SK-N-SH (cell line): ENCODE results near the gene UGT1A4. TPM values are rescaled to one million over a fixed set of nuclear protein-coding genes. Genes with fewer than 3 reads are reported as not detected.

Experiments used
- CTCF ChIA-PET: fragments of 300-600, 350-600 bp; formaldehyde crosslinking; extraction: SDS; loops from one replicate; lab custom pipeline; 2021; lab: Yijun Ruan, JAX
- POLR2A ChIA-PET: fragments of 350-600 bp; sonication (Branson Sonifier 250); formaldehyde crosslinking; extraction: SDS; loops from one replicate; lab custom pipeline; 2020; ENCODE audit warnings: antibody characterized with exemption, inconsistent platforms; lab: Yijun Ruan, JAX
- DNase-seq: peaks from one replicate; pipeline ENCODE4 v3.0.0; 2012
- H2AFZ ChIP-seq: fragments of 200-600 bp; sonication (generic); 2 replicates; pipeline ENCODE4 v1.8.1; 2016; ENCODE audit warnings: antibody characterized with exemption, mild to moderate bottlenecking, low read depth
- H3F3A ChIP-seq: fragments of 200-600 bp; sonication (generic); replicated peaks from 2 replicates; pipeline ENCODE3; 2016; ENCODE audit warnings: antibody characterized with exemption, mild to moderate bottlenecking; ENCODE audit not compliant: insufficient read depth
- H3K27ac ChIP-seq, 2 experiments: fragments of 200-500 bp in 1 of 2; fragments of 200-600 bp in 1 of 2; sonication (Bioruptor generic) in 1 of 2; sonication (generic), shearing (Covaris generic) in 1 of 2; 2 replicates each; pipeline versions ENCODE4 v1.5.1 to v1.6.1; 2014 to 2016; ENCODE audit warnings: low read depth in 2 of 2, inconsistent platforms in 1 of 2, low read length in 1 of 2, mild to moderate bottlenecking in 1 of 2, mixed read lengths in 1 of 2
- H3K27me3 ChIP-seq: fragments of 200-600 bp; sonication (generic), shearing (Covaris generic); 2 replicates; pipeline ENCODE4 v1.6.1; 2016; ENCODE audit warnings: mixed run types; ENCODE audit not compliant: insufficient read depth
- H3K36me3 ChIP-seq, 2 experiments: fragments of 200-500 bp in 1 of 2; fragments of 200-600 bp in 1 of 2; sonication (Bioruptor generic) in 1 of 2; sonication (generic) in 1 of 2; replicated peaks in 1 of 2; 2 replicates each; pipeline versions ENCODE3 to v1.5.1; 2014 to 2016; ENCODE audit warnings: low read length in 1 of 2, mild to moderate bottlenecking in 1 of 2; ENCODE audit not compliant: insufficient read depth in 2 of 2, control insufficient read depth in 1 of 2
- H3K4me1 ChIP-seq, 2 experiments: fragments of 200-500 bp in 1 of 2; fragments of 200-600 bp in 1 of 2; sonication (Bioruptor generic) in 1 of 2; sonication (generic), shearing (Covaris generic) in 1 of 2; 2 replicates each; pipeline versions ENCODE4 v1.5.1 to v1.6.1; 2014 to 2016; ENCODE audit warnings: low read depth in 1 of 2, low read length in 1 of 2, mixed run types in 1 of 2; ENCODE audit not compliant: insufficient read depth in 2 of 2, control insufficient read depth in 1 of 2
- H3K4me2 ChIP-seq: fragments of 200-600 bp; sonication (generic), shearing (Covaris generic); 2 replicates; pipeline ENCODE4 v1.6.1; 2017; ENCODE audit warnings: mixed run types
- H3K4me3 ChIP-seq, 2 experiments: fragments of 200-500 bp in 1 of 2; fragments of 200-600 bp in 1 of 2; sonication (Bioruptor generic) in 1 of 2; sonication (generic), shearing (Covaris generic) in 1 of 2; 2 replicates each; pipeline versions ENCODE4 v1.5.1 to v1.8.1; 2014 to 2016; ENCODE audit warnings: low read depth in 2 of 2, inconsistent platforms in 1 of 2, low read length in 1 of 2, mild to moderate bottlenecking in 1 of 2, mixed read lengths in 1 of 2, moderate library complexity in 1 of 2
- H3K79me2 ChIP-seq: fragments of 200-600 bp; sonication (generic); 2 replicates; pipeline ENCODE4 v1.8.1; 2017; ENCODE audit warnings: mild to moderate bottlenecking; ENCODE audit not compliant: insufficient read depth
- H3K9ac ChIP-seq: fragments of 200-600 bp; sonication (generic); 2 replicates; pipeline ENCODE4 v1.6.1; 2017; ENCODE audit warnings: mixed run types
- H3K9me2 ChIP-seq: fragments of 200-600 bp; sonication (generic); 2 replicates; pipeline ENCODE4 v1.6.1; 2017; ENCODE audit warnings: mixed run types
- H3K9me3 ChIP-seq: fragments of 200-600 bp; sonication (generic); 2 replicates; pipeline ENCODE4 v1.6.1; 2017; ENCODE audit warnings: mixed run types, mild to moderate bottlenecking, moderate library complexity
- H4K20me1 ChIP-seq: fragments of 200-600 bp; sonication (generic); 2 replicates; pipeline ENCODE4 v1.6.1; 2017; ENCODE audit warnings: mild to moderate bottlenecking, mixed run types; ENCODE audit not compliant: insufficient read depth
- ELF1 ChIP-seq: IDR thresholded peaks from 2 replicates; pipeline ENCODE4 v1.4.0; 2012
- FOSL2 ChIP-seq: IDR thresholded peaks from 2 replicates; pipeline ENCODE4 v1.4.0; 2012; ENCODE audit warnings: low read depth, mild to moderate bottlenecking, moderate library complexity, borderline replicate concordance
- GATA2 ChIP-seq: sonication (generic); formaldehyde crosslinking; IDR thresholded peaks from 2 replicates; pipeline ENCODE4 v1.5.0; 2020; ENCODE audit warnings: mild to moderate bottlenecking, missing genetic modification reagents
- MEF2A ChIP-seq: IDR thresholded peaks from 2 replicates; pipeline ENCODE4 v1.4.0; 2012; ENCODE audit warnings: low read depth, borderline replicate concordance
- POLR2AphosphoS5 ChIP-seq: IDR thresholded peaks from 2 replicates; pipeline ENCODE4 v1.6.1; 2012; ENCODE audit warnings: low read depth, low read length
- RAD21 ChIP-seq: IDR thresholded peaks from 2 replicates; pipeline ENCODE4 v1.6.1; 2012; ENCODE audit warnings: mild to moderate bottlenecking, low read length
- RFX5 ChIP-seq: IDR thresholded peaks from 2 replicates; pipeline ENCODE4 v1.6.1; 2012; ENCODE audit warnings: mild to moderate bottlenecking, improper control_type of control experiment, low read length
- RXRA ChIP-seq: IDR thresholded peaks from 2 replicates; pipeline ENCODE4 v1.4.0; 2012; ENCODE audit warnings: low read depth, mild to moderate bottlenecking, borderline replicate concordance
- SIN3A ChIP-seq: IDR thresholded peaks from 2 replicates; pipeline ENCODE4 v1.6.1; 2012; ENCODE audit warnings: low read depth, mild to moderate bottlenecking, low read length, moderate library complexity, borderline replicate concordance
- TAF1 ChIP-seq: IDR thresholded peaks from 2 replicates; pipeline ENCODE4 v1.6.1; 2012; ENCODE audit warnings: low read depth, mild to moderate bottlenecking, low read length, moderate library complexity, borderline replicate concordance
- TCF12 ChIP-seq: IDR thresholded peaks from 2 replicates; pipeline ENCODE4 v1.4.0; 2012
- WGBS: methylation state at CpG from one replicate; pipeline ENCODE4 v1.1.6; 2017; ENCODE audit warnings: low lambda C conversion rate; 5-methylcytosine and 5-hydroxymethylcytosine counted together
- polyA plus RNA-seq, 3 experiments: library from polyadenylated mRNA; depleted of rRNA; stranded (reverse); fragments of >200 nt; gene quantifications; 2 replicates each; pipeline ENCODE4 v1.2.3, GENCODE V29; 2012
- TF ChIP-seq, protein P1 (sequence below): IDR thresholded peaks from 2 replicates; pipeline ENCODE4 v1.4.0; 2012; ENCODE audit warnings: low read depth
- TF ChIP-seq, protein P2 (sequence below): IDR thresholded peaks from 2 replicates; pipeline ENCODE4 v1.4.0; 2012; ENCODE audit warnings: low read depth, borderline replicate concordance
- TF ChIP-seq, protein P3 (sequence below): IDR thresholded peaks from 2 replicates; pipeline ENCODE4 v1.4.0; 2012; ENCODE audit warnings: low read depth, borderline replicate concordance
- TF ChIP-seq, protein P4 (sequence below): IDR thresholded peaks from 2 replicates; pipeline ENCODE4; 2012

Gene UGT1A4
- polyA plus RNA-seq, 1 of the 3 experiments (the other 2 are of a cell fraction), result not detected

DNA sequence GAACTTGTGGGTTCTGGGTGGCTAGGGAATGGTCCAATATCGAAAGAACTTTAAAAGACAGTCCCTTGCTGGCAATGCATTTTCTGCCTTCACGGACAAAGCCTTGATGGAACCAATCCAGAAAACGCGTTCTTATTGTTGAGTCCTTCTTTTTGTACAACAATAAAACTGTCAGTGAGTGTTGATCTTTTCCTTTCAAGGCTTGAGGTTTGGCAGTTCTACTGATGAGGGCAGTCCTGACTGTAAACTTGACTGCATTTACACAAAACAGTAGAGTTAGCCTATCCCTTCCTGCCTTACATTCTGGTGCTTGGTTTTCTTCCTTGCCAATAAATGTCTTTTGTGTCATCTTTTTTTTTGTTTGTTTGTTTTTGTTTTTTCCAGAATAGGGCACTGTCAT is 39.3 kb upstream of the UGT1A4 start:
- Histone ChIP-seq H3K9ac (no peak overlapping the region), H3K4me1 (no peaks in the 10 kb centered on the region)
- ChIA-PET POLR2A (no interaction called here), CTCF (no interaction called here)
- 42% methylated on average over 4 of the region's 4 CpGs for WGBS
- TF ChIP-seq TAF1 (no peak), TCF12 (no peak), SIN3A (no peak), RAD21 (no peak), GATA2 (CRISPR knock-in tag) (no peak), RFX5 (no peak), RXRA (no peak), MEF2A (no peak), ELF1 (no peak), FOSL2 (no peak), POLR2AphosphoS5 (no peak)
- TF ChIP-seq, protein P1, sequence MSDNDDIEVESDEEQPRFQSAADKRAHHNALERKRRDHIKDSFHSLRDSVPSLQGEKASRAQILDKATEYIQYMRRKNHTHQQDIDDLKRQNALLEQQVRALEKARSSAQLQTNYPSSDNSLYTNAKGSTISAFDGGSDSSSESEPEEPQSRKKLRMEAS, result no peak
- TF ChIP-seq, protein P2, sequence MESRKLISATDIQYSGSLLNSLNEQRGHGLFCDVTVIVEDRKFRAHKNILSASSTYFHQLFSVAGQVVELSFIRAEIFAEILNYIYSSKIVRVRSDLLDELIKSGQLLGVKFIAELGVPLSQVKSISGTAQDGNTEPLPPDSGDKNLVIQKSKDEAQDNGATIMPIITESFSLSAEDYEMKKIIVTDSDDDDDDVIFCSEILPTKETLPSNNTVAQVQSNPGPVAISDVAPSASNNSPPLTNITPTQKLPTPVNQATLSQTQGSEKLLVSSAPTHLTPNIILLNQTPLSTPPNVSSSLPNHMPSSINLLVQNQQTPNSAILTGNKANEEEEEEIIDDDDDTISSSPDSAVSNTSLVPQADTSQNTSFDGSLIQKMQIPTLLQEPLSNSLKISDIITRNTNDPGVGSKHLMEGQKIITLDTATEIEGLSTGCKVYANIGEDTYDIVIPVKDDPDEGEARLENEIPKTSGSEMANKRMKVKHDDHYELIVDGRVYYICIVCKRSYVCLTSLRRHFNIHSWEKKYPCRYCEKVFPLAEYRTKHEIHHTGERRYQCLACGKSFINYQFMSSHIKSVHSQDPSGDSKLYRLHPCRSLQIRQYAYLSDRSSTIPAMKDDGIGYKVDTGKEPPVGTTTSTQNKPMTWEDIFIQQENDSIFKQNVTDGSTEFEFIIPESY, result no peak
- TF ChIP-seq, protein P3, sequence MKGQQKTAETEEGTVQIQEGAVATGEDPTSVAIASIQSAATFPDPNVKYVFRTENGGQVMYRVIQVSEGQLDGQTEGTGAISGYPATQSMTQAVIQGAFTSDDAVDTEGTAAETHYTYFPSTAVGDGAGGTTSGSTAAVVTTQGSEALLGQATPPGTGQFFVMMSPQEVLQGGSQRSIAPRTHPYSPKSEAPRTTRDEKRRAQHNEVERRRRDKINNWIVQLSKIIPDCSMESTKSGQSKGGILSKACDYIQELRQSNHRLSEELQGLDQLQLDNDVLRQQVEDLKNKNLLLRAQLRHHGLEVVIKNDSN, result no peak
- TF ChIP-seq, protein P4, sequence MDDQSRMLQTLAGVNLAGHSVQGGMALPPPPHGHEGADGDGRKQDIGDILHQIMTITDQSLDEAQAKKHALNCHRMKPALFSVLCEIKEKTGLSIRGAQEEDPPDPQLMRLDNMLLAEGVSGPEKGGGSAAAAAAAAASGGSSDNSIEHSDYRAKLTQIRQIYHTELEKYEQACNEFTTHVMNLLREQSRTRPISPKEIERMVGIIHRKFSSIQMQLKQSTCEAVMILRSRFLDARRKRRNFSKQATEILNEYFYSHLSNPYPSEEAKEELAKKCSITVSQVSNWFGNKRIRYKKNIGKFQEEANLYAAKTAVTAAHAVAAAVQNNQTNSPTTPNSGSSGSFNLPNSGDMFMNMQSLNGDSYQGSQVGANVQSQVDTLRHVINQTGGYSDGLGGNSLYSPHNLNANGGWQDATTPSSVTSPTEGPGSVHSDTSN, result no peak
- TF ChIP-seq, all 33 proteins: peak for 0
- H3K9me3 ChIP-seq, result no peaks in the 10 kb centered on the region
- H4K20me1 ChIP-seq, result no peaks in the 10 kb centered on the region
- H3K9me2 ChIP-seq, result no peaks in the 10 kb centered on the region
- H2AFZ ChIP-seq, result no peak overlapping the region
- H3K4me3 ChIP-seq, result no peak overlapping the region
- no peak overlapping the region for H3K27ac ChIP-seq
- DNase-seq, result no peak
- H3K27me3 ChIP-seq, result no peaks in the 10 kb centered on the region
- no peaks in the 10 kb centered on the region for H3K79me2 ChIP-seq
- no peak overlapping the region for H3K4me2 ChIP-seq
- no peaks in the 10 kb centered on the region for H3F3A ChIP-seq
- H3K36me3 ChIP-seq, result no peaks in the 10 kb centered on the region
